NCI-H82 treated with DMSO at 0.1 percent for 48 hours (cell line): ENCODE results near the gene C1QTNF2.

Experiments used
- DNase-seq: peaks from one replicate; lab custom pipeline; 2025; ENCODE audit not compliant: unreplicated experiment; lab: John Stamatoyannopoulos, UW

Gene C1QTNF2

GRCh38 chr5:160306696-160307095, 63.7 kb downstream of the C1QTNF2 start:
- no peak for DNase-seq

DNA sequence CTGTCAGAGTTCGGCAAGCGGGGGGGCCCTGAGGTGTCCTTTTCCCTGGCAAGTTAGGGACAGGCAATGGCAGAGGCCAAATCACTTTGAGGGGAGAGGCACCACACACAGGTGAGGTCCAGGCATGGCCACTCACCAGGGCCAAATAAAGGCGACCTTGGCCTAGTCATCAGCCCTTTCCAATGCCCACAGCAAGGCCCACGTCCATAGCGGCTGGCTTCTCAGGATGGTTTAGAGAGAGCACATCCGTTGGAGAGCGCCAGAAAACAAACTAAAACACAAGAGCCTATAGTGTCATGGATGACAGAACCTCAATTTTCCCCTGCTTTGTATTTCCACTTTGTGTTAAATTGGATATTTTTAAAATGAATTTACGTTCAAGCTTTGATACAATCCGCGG, 65.1 kb downstream of the C1QTNF2 start:
- DNase-seq, result no peak

DNA sequence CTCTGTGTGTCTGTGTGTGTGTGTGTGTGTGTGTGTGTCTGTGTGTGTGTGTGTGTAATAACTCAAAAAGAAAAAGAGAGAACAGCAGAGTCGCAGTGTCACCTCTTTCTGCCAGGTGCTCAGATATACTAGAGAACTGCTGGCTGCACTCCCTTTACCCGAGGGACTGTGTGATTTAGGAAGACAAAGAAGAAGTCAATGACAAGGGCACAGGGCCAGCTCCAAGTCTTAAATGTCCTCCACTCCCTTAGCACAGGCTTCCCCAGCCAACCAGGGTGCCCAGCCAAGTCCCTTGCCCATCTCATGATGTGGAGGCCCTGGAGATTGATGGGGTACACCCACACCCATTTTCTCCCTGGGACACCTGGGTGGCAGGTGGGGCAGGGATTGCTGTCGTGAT, 66.7 kb downstream of the C1QTNF2 start:
- DNase-seq, result no peak

GRCh38 chr5:160298189-160298588, 72.2 kb downstream of the C1QTNF2 start:
- no peak for DNase-seq

DNA sequence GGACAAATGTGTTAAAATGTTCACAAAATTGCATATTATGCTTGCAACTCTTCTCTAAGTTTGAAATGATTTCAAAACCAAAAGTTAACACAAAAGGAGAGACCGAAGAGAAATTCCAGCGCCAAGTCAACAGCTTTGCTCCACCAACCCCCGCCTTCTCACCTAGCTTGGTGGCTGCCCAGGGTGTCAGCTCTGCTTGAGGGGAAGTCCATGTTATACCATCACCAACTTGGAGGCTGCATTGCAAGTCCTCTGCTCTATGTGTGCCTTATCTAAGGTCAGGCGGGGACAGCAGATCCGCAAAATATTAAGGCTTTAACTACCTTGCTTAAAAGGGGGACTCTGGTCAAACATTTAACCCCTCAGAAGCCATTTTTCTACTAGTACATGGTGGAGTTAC, 72.7 kb downstream of the C1QTNF2 start:
- no peak for DNase-seq
